GM19463 (cell line): ENCODE measurements around the gene UBA3.

Experiments used
- ATAC-seq: cut with Tn5 transposase; IDR thresholded peaks from one replicate; pipeline ENCODE4 v1.9.1; 2021; ENCODE audit warnings: mild to moderate bottlenecking, moderate library complexity; ENCODE audit not compliant: unreplicated experiment

The UBA3 gene

DNA sequence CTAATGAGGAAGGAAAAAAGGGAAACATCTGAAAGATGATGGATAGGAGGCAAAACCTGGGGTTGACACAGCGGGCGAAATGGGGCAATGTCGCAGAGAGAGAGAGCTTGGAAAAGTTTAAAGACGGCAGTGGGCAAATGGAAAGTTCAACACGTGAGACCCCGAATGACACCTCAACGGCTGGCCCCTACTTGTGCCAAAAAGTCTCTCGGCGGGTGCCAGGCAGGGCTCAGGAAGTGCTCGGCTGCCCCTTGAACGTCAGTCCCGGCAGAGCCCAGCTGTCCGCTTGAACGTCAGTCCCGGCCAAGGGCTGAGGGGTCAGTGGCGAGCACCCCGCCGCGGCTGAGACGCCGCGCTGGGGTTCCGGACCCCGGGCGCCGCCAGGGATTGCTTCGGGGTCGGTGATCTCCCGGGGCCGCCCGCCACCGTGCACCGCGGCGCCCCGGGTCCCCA lies 67.3 kb downstream of the UBA3 start:
- ATAC-seq = peak; percentile 38

DNA sequence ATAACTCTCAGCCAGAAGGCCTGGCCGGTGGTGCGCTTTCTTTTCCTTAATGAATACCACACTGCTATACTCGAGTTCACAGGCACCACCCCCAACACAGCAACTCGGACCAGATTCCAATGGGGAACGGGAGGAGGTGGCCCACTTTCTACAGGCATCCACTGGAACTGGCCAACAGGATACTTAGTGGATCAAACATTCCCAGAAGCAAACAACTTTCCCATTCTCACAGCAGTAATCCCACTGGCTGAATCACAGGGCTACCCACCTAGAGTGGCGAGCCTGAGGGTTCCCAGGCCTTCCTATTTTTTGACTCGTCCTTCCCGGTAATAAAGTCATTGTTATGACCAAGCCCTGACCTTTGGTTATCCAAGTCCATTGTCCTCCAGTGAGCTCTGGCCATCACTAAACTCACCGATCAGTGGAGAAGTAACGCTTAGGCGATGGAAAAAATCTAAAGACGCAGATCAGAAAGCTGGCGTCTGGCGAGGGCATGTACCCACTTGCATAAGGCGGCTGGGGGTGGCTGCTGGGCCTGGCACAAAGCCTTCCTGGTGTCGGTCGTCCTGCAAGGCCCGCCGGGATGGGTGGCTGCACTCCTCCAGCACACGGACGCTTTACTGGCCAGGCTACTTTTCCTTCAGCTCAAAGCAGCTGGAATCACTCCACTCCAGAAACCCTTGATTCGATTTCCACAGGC lies 67.9 kb downstream of the UBA3 start:
- no peak for ATAC-seq

DNA sequence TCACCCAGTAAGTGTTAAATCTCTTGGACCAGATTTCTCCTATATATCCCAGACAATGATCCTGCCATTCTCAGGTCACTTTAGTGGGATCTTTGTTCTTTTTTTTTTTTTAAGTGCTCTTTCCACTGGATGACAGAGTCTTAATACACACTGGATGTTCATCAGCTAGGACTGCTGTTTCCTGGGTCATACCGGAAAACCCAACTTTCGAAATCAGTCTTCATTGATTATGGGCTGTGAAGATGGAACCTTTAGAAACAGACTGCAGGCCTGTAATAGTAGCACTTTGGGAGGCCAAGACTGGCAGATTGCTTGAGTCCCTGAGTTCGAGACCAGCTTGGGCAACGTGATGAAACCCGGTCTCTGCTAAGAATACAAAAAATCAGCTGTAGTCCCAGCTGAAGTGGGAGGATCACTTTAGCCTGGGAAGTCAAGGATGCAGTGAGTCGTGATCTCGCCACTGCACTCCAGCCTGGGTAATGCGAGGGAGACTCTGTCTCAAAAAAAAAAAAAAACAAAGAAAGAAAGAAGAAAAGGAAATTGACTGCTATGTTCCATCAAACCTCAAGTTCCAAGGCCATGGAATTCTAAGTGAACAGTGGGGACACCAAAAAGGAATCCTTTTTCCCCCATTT lies 69.0 kb downstream of the UBA3 start:
- no peak for ATAC-seq

DNA sequence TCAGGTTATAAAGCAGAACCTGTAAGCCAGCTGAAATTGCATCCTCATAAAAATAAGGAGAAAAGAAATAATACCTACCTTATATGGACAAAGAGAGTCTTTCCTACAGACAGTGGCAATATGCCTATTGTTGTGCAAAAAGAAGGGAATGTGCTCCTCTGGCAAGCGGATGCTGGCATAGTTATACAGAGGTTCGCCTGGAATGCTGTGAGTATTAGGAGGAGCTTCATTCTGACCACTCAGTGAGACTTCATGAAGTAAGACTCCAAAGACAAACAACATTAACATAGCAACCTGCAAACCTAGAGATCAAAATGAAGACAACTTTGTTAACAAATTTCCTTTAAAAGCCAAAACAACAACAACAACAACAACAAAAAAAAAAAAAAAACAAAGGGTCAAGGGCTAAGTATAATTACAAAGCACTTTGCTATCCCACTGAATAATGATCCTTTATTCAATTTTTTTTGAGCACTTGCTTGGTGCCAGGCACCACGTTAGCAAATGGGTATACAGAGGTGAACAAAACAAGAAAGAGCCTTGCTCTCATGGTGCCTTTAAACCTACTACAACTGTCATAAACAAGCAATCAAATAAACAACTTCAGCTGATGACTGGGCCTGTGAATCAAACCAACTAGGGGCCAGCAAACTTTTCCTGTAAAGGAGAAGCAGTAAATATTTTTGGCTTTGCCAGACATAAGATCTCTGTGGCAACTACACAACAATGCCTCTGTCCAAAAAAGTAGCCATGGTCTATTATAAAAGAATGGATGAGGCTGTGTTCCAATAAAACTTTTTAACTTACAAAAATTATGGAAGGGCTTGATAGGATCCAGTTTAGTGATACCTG lies 70.4 kb downstream of the UBA3 start:
- no peak for ATAC-seq

DNA sequence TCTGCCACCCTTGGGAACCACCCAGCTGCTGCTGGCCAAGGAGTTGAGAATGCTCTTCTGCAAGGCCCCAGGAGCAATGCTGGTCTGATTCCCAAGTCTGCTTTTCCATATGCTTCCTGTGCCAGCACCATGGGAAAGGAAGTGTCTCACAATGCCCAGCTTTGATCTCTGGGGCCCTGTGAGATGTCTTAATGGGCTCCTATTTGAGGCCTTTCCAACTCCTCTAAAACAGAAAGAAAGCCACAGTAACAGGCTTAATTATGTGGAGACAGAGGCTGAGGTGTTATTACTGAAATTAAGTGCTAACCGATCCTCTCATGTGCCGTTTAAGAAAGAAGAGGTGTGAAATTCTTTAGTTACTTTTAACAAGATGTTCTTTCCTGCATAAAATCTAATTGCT lies 71.2 kb downstream of the UBA3 start:
- no peak for ATAC-seq

DNA sequence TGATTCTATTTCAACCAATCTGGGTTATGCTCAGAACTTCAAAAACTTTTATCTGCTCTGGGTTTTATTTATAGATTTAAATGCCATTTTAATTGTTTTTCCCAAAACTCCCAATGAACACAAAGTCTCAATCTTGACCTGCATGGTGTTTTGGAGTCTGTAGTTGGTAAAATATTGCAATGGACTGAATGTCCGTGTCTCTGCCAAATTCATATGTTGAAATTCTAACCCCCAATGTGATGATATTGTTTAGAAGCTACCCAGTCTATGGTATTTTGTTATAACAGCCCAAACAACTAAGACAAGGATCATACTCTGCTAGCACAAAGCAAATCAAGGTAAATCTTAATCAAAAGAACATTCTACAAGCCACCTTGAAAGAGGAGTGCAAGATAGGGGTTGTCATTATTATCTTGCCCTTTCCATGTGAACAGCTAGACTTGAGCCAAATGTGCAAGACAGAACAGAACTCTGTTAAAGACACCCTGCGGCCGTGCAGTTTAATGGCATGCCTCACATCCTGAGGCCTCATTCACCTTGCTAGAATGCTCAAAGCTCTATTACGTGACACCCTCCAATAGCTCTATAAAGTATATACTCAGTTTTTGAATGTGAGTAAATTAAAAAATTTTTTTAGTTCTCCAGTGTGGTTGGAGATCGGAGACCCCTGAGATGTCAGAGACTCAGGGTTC lies 74.2 kb downstream of the UBA3 start:
- no peak for ATAC-seq

DNA sequence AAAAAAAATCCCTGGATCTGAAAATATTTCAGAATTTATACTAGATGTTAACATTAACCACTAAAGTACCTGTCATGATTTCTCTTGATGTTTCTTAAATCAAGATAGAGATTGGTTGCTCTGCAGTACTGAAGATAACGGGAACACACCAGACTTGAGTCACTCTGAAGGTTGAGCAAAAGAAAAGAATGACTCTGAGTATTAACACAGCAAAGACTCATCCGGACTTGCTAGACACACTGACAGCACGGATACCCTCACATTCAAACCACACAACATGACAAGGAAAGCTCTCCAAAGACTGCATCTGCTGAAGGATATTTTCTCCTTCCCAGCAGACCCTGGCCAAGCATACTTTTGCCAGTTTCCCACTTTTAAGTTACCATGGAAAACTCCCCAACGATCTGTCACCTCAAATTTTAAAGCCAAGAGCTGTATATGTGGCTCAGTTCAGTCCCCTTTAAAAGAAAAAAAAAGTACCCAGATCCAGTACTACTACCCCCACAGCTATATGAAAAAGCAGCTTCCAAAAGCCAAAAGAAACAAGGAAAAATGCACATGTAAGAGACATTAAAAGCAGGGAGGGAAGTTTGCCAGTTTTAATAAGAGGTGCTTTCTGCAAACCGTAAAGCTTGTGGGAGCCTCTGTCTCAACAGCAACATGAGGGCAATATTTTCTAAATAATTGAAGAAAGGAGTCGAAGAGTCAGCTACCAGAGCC lies 74.9 kb downstream of the UBA3 start:
- ATAC-seq = no peak
